HepG2 (cell line): ENCODE results near the gene UBC. TPM values are rescaled to one million over a fixed set of nuclear protein-coding genes. Genes with fewer than 3 reads are reported as not detected.

Experiments
- AGO1 ChIP-seq: fragments of 200-400 bp; formaldehyde crosslinking; IDR thresholded peaks from 2 replicates; pipeline ENCODE4 v1.6.1; 2017; ENCODE audit warnings: mild to moderate bottlenecking, low read depth, low read length, moderate library complexity; ENCODE audit not compliant: poor library complexity, severe bottlenecking
- CBX2 ChIP-seq, 2 experiments: fragments of 200-600 bp in 1 of 2; sonication (generic); formaldehyde crosslinking in 1 of 2; IDR thresholded peaks; 2 replicates each; pipeline versions ENCODE4 v1.7.0 to v1.8.1; 2018 to 2022; ENCODE audit warnings: low read depth in 2 of 2, low read length in 1 of 2, mild to moderate bottlenecking in 1 of 2, missing genetic modification reagents in 1 of 2
- ELF1 ChIP-seq: sonication (generic); formaldehyde crosslinking; IDR thresholded peaks from 2 replicates; pipeline ENCODE4 v1.4.0; 2020; ENCODE audit warnings: missing genetic modification reagents
- HNRNPLL ChIP-seq: fragments of 200-400 bp; formaldehyde crosslinking; IDR thresholded peaks from 2 replicates; pipeline ENCODE4 v1.6.1; 2017; ENCODE audit warnings: mild to moderate bottlenecking, low read depth, low read length; ENCODE audit not compliant: poor library complexity, severe bottlenecking
- KDM3A ChIP-seq: IDR thresholded peaks from 2 replicates; pipeline ENCODE4 v1.6.1; 2018; ENCODE audit warnings: low read depth, missing compliant biosample characterization
- KLF11 ChIP-seq: IDR thresholded peaks from 2 replicates; pipeline ENCODE4 v1.6.1; 2016; ENCODE audit warnings: missing compliant biosample characterization
- MIXL1 ChIP-seq: IDR thresholded peaks from 2 replicates; pipeline ENCODE4 v1.6.1; 2016
- SATB2 ChIP-seq: sonication (generic); formaldehyde crosslinking; IDR thresholded peaks from 2 replicates; pipeline ENCODE4 v1.5.0; 2020; ENCODE audit warnings: missing genetic modification reagents
- SP140L ChIP-seq: sonication (generic); formaldehyde crosslinking; IDR thresholded peaks from 2 replicates; pipeline ENCODE4 v1.4.0; 2020; ENCODE audit warnings: missing genetic modification reagents, borderline replicate concordance
- ZC3H4 ChIP-seq: sonication (generic); formaldehyde crosslinking; IDR thresholded peaks from 2 replicates; pipeline ENCODE4 v1.4.0; 2020; ENCODE audit warnings: missing genetic modification reagents, borderline replicate concordance
- ZNF124 ChIP-seq: sonication (generic); formaldehyde crosslinking; IDR thresholded peaks from 2 replicates; pipeline ENCODE4 v1.4.0; 2020; ENCODE audit warnings: missing genetic modification reagents
- ZNF335 ChIP-seq: sonication (generic); formaldehyde crosslinking; IDR thresholded peaks from 2 replicates; pipeline ENCODE4 v1.4.0; 2020; ENCODE audit warnings: missing genetic modification reagents
- ZNF430 ChIP-seq: sonication (generic); formaldehyde crosslinking; IDR thresholded peaks from 2 replicates; pipeline ENCODE4 v1.9.0; 2021; ENCODE audit warnings: mild to moderate bottlenecking, missing genetic modification reagents
- ZNF460 ChIP-seq: sonication (generic); formaldehyde crosslinking; IDR thresholded peaks from 2 replicates; pipeline ENCODE4 v1.5.1; 2020; ENCODE audit warnings: missing genetic modification reagents, mild to moderate bottlenecking, borderline replicate concordance
- ZNF569 ChIP-seq: sonication (generic); formaldehyde crosslinking; IDR thresholded peaks from 2 replicates; pipeline ENCODE4 v1.5.0; 2020; ENCODE audit warnings: mild to moderate bottlenecking, missing genetic modification reagents, moderate library complexity, borderline replicate concordance
- ZNF672 ChIP-seq: sonication (generic); formaldehyde crosslinking; IDR thresholded peaks from 2 replicates; pipeline ENCODE4 v1.8.1; 2022; ENCODE audit warnings: missing genetic modification reagents
- polyA plus RNA-seq, 8 experiments: library from polyadenylated mRNA; depleted of rRNA in 3 of 8; stranded (reverse) in 7 of 8; unstranded in 1 of 8; fragments of >200 nt; fragmentation: Illumina TruSeq in 4 of 8; extraction: Trizol in 4 of 8; gene quantifications; 2 replicates each; pipeline versions ENCODE4 v1.2.1 to v1.2.3, GENCODE V29; 2011 to 2016; ENCODE audit warnings: low read depth in 4 of 8, missing spikeins in 1 of 8, mixed read lengths in 1 of 8; ENCODE audit not compliant: insufficient read depth in 1 of 8
- total RNA-seq, 5 experiments: library from RNA; depleted of rRNA; stranded (reverse); fragments of >200 nt; fragmentation: Illumina TruSeq; extraction: Trizol; gene quantifications; 2 replicates each; pipeline ENCODE4 v1.2.3, GENCODE V29; 2016; ENCODE audit warnings: low read depth in 1 of 5
- TF ChIP-seq, protein P1 (sequence below): sonication (generic); formaldehyde crosslinking; IDR thresholded peaks from 2 replicates; pipeline ENCODE4 v1.5.1; 2020; ENCODE audit warnings: missing genetic modification reagents, mild to moderate bottlenecking, borderline replicate concordance
- TF ChIP-seq, protein P2 (sequence below): sonication (generic); formaldehyde crosslinking; IDR thresholded peaks from 2 replicates; pipeline ENCODE4 v1.5.0; 2020; ENCODE audit warnings: mild to moderate bottlenecking, low read depth, missing genetic modification reagents, borderline replicate concordance
- TF ChIP-seq, protein P3 (sequence below): fragments of 450-650 bp; IDR thresholded peaks from 2 replicates; pipeline ENCODE4 v1.6.1; 2017
- TF ChIP-seq, protein P4 (sequence below): sonication (generic); formaldehyde crosslinking; IDR thresholded peaks from 2 replicates; pipeline ENCODE4 v1.9.0; 2022; ENCODE audit warnings: missing genetic modification reagents, mild to moderate bottlenecking, borderline replicate concordance
- TF ChIP-seq, protein P5 (sequence below): sonication (generic); formaldehyde crosslinking; IDR thresholded peaks from 2 replicates; pipeline ENCODE4 v1.5.1; 2020; ENCODE audit warnings: missing genetic modification reagents, mild to moderate bottlenecking, borderline replicate concordance

UBC gene
- total and polyA plus RNA-seq, 2 of the 13 experiments (the other 11 are each of a cell fraction or from before 2014, with no cell fraction given) = 805 to 1,432 TPM

DNA sequence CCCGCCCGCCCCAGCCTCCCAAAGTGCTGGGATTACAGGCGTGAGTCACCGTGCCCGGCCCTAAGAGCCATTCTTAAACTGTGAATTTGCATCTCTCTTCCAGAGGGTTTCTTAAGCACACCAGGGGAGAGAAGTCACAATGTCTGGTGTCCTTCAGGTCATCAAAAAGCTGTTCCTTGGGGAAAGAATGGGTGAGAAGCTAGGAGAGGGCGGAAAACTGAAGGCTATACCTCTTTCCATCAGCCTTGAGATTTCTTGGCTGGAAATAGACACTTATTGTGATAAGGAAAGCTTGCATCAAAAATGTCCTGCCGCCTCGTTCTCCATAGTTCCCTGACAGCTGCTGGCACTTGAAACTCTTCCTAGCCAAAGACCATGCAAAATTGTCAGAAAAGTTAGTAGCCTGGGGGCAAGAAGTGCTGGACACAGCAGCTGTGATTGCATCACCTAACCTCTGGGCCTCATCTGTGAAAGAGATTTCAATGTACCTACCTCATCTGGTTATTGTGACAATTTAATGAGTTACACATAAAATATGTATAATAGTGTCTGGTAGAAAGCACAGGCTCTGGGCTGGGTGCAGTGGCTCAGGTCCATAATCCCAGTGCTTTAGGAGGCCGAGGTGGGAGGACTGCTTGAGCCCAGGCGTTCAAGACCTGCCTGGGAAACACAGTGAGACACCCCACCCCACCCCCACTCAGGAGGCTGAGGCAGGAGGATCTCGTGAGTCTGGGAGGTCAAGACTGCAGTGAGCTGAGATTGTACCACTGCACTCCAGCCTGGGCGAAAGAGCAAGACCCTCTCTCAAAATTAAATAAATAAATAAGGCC is 9.7 kb upstream of the UBC start (continued):
- TF ChIP-seq SP140L (no peak), ZNF672 (CRISPR knock-in tag) (no peak), SATB2 (CRISPR knock-in tag) (no peak), ZC3H4 (CRISPR knock-in tag) (no peak), AGO1 (no peak), ZNF460 (CRISPR knock-in tag) (no peak; the same call in none of the 2 replicates), ZNF335 (no peak), ELF1 (CRISPR knock-in tag) (no peak), MIXL1 (CRISPR knock-in tag) (no peak), HNRNPLL (no peak), ZNF124 (no peak), CBX2 (IDR thresholded peaks at IDR 0.05; ENCODE audit: low read depth, low read length) (no peak), CBX2 (CRISPR knock-in tag; IDR thresholded peaks at IDR 0.05; ENCODE audit: low read depth) (no peak), KDM3A (CRISPR knock-in tag) (no peak), ZNF430 (no peak), KLF11 (CRISPR knock-in tag) (no peak), ZNF569 (CRISPR knock-in tag) (no peak)
- TF ChIP-seq, protein P1, sequence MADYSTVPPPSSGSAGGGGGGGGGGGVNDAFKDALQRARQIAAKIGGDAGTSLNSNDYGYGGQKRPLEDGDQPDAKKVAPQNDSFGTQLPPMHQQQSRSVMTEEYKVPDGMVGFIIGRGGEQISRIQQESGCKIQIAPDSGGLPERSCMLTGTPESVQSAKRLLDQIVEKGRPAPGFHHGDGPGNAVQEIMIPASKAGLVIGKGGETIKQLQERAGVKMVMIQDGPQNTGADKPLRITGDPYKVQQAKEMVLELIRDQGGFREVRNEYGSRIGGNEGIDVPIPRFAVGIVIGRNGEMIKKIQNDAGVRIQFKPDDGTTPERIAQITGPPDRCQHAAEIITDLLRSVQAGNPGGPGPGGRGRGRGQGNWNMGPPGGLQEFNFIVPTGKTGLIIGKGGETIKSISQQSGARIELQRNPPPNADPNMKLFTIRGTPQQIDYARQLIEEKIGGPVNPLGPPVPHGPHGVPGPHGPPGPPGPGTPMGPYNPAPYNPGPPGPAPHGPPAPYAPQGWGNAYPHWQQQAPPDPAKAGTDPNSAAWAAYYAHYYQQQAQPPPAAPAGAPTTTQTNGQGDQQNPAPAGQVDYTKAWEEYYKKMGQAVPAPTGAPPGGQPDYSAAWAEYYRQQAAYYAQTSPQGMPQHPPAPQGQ (CRISPR knock-in tag) = no peak
- TF ChIP-seq, protein P2, sequence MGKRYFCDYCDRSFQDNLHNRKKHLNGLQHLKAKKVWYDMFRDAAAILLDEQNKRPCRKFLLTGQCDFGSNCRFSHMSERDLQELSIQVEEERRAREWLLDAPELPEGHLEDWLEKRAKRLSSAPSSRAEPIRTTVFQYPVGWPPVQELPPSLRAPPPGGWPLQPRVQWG (CRISPR knock-in tag) = no peak
- TF ChIP-seq, protein P3, sequence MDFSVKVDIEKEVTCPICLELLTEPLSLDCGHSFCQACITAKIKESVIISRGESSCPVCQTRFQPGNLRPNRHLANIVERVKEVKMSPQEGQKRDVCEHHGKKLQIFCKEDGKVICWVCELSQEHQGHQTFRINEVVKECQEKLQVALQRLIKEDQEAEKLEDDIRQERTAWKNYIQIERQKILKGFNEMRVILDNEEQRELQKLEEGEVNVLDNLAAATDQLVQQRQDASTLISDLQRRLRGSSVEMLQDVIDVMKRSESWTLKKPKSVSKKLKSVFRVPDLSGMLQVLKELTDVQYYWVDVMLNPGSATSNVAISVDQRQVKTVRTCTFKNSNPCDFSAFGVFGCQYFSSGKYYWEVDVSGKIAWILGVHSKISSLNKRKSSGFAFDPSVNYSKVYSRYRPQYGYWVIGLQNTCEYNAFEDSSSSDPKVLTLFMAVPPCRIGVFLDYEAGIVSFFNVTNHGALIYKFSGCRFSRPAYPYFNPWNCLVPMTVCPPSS = no peak
- TF ChIP-seq, protein P4, sequence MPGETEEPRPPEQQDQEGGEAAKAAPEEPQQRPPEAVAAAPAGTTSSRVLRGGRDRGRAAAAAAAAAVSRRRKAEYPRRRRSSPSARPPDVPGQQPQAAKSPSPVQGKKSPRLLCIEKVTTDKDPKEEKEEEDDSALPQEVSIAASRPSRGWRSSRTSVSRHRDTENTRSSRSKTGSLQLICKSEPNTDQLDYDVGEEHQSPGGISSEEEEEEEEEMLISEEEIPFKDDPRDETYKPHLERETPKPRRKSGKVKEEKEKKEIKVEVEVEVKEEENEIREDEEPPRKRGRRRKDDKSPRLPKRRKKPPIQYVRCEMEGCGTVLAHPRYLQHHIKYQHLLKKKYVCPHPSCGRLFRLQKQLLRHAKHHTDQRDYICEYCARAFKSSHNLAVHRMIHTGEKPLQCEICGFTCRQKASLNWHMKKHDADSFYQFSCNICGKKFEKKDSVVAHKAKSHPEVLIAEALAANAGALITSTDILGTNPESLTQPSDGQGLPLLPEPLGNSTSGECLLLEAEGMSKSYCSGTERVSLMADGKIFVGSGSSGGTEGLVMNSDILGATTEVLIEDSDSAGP = no peak
- TF ChIP-seq, protein P5, sequence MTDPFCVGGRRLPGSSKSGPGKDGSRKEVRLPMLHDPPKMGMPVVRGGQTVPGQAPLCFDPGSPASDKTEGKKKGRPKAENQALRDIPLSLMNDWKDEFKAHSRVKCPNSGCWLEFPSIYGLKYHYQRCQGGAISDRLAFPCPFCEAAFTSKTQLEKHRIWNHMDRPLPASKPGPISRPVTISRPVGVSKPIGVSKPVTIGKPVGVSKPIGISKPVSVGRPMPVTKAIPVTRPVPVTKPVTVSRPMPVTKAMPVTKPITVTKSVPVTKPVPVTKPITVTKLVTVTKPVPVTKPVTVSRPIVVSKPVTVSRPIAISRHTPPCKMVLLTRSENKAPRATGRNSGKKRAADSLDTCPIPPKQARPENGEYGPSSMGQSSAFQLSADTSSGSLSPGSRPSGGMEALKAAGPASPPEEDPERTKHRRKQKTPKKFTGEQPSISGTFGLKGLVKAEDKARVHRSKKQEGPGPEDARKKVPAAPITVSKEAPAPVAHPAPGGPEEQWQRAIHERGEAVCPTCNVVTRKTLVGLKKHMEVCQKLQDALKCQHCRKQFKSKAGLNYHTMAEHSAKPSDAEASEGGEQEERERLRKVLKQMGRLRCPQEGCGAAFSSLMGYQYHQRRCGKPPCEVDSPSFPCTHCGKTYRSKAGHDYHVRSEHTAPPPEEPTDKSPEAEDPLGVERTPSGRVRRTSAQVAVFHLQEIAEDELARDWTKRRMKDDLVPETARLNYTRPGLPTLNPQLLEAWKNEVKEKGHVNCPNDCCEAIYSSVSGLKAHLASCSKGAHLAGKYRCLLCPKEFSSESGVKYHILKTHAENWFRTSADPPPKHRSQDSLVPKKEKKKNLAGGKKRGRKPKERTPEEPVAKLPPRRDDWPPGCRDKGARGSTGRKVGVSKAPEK = 0 out of 2 replicates have a peak, but pooled peaks have one; percentile 26
